Measurements from ENCODE around the gene CPAMD8.

The CPAMD8 gene

DNA sequence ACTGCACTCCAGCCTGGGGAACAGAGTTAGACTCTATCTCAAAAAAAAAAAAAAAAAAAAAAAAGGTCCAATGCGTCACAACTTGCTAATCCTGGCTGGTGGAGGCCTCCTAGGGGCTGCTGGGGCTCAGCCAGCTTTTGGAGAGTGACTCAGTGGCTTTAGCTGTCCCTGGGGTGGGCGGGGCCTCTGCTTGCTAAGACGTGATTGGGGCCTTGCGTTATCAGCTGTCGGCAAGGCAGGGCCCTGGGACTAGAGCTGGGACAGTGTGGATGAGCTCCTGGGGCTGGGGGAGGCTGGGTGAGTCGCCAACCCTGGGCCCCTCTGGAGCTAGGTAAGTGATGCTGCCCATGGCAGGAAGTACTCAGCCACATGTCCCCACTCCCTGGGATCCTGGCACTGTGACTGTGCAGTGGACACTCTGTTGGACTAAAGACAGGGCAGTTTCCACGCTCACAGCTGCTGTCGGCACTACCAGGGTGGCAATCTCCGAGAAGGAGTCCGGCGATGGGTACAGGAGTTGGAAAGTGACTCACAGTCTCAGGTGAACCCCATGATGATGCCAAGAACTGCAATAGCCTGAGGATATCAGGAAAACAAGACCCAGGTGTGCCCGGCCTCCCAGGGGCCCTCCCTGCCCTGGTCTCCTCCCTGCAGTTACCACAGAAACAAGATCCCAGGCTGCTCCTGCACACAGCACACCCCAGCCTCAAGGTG, 105.6 kb downstream of the CPAMD8 start:
- DNase-seq (ENCODE audit: low read depth) = peak; percentile 64

DNA sequence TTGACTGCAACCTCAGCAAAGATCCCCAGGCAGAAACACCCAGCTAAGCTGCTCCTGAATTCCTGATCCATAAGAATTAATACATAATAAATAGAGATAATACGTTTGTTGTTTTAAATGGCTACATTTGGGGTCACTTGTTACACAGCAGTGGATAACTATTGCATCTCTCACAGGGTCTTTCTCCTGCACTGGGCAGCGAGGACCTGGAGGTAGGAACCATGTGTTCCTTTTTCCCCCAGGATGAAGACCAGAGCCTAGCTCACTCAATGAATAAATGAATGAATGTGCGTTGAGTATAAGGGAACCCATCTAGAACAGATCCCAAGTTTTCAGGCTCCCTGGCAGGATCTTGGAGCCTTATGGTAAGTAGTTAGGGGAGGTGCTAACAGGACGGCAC, 107.1 kb downstream of the CPAMD8 start:
- no peak for DNase-seq (ENCODE audit: low read depth)

DNA sequence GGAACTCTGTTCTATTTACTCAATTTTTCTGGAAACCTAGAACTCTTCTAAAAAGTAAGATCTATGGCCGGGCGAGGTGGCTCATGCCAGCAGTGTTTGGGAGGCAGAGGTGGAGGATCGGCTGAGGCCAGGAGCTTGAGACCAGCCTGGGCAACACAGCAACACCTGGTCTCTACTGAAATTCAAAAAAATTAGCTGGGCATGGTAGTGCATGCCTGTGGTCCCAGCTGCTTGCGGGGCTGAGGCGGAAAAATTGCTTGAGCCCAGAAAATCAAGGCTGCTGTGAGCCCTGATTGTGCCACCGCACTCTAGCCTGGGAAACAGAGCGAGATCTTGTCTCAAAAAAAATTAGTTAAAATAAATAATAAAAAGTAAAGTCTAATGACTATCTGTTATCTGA, 109.2 kb downstream of the CPAMD8 start:
- DNase-seq (ENCODE audit: low read depth) = no peak

DNA sequence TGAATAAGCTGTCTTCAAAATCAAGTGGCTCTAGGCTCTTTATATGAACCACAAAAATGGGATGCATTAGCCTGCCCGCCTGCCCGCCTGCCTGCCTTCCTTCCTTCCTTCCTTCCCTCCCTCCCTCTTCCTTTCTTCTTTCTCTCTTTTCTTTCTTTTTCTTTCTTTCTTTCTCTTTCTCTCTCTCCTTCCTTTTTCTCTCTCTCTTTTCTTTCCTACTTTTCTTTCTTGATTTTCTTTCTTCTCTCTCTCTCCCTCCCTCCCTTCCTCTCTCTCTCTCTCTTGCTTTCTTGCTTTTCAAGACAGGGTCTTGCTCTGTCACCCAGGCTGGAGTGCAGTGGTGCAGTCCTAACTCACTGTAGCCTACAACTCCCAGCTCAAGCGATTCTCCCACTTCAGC, 110.9 kb downstream of the CPAMD8 start:
- no peak for DNase-seq (ENCODE audit: low read depth)

- no peak for DNase-seq (ENCODE audit: low read depth)
Measured at GRCh38 chr19:16915135-16915534, 111.5 kb downstream of the CPAMD8 start.

DNA sequence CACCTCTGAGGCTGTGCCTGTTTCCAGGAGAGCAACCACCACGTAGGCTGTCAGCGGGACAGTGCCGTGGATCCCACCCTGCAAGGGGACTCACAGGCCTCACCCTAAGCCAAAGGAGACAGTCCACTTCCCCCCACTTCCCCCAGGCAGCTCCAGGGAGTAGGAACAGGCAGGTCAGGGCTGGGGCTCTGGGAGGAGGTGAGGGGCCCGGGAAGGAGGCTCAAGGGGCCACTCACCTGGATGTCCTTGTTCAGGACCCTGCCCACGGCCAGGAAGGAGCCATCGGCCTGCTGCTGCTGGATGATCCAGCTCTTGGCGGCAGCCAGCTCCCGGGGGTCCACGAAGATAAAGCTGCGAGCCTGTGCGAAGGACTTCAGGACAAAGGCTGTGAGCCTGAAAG, 112.2 kb downstream of the CPAMD8 start:
- DNase-seq (ENCODE audit: low read depth) = no peak

DNA sequence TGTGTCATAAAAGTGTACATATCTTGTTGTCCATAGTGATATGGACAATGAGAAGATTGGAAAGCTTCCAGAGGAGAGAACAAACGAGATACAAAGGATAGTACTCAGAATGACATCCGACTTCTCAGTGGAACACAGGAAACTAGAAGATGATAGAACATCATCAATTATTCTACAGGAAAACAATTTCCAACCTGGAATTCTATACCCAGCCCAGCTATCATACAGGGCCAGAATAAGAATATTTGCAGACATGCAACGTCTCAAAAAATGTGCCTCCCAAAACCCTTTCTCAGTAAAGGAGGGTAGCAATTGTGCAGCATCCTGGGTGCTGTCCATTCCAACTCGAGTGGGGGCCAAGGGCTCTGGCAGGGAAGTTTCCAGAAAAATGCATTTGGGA, 113.8 kb downstream of the CPAMD8 start:
- DNase-seq (ENCODE audit: low read depth) = no peak

DNA sequence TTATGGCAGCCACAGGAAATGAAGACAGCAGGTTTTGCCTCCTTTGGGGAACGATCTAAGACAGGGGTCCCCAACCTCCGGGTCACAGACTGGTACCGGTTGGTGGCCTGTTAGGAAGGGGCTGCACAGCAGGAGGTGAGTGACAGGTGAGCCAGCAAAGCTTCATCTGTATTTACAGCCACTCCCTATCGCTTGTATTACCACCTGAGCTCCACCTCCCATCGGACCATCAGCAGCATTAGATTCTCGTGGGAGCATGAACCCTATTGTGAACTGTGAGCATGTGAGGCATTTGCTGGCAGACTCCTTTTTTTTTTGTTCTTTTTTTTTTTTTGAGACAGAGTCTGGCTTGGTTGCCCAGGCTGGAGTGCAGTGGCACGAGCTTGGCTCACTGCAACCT, 115.6 kb downstream of the CPAMD8 start:
- no peak for DNase-seq (ENCODE audit: low read depth)

DNA sequence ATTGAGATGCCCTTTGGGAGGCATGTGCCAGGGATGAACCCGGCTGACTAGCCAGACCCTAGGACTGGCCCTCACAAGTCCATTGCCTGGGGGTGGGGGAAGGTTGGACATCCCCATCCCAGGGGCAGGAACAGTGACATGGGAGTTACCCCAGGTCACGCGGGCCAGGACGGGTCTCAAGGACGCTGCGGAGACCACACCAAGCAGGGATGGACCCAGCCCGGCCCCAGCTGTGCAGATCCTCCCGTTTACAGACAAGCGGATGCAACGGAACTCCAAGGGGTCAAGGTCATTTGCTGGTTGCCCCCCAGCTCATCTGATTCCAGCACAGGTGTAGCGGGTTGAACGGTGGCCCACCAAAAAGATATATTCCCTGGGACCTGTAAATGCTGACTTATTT, 117.9 kb downstream of the CPAMD8 start:
- DNase-seq (ENCODE audit: low read depth) = no peak

- DNase-seq (ENCODE audit: low read depth) = no peak
Measured at GRCh38 chr19:16904599-16904998, 122.0 kb downstream of the CPAMD8 start.

- DNase-seq (ENCODE audit: low read depth) = no peak
Measured at GRCh38 chr19:16903347-16903746, 123.3 kb downstream of the CPAMD8 start.

DNA sequence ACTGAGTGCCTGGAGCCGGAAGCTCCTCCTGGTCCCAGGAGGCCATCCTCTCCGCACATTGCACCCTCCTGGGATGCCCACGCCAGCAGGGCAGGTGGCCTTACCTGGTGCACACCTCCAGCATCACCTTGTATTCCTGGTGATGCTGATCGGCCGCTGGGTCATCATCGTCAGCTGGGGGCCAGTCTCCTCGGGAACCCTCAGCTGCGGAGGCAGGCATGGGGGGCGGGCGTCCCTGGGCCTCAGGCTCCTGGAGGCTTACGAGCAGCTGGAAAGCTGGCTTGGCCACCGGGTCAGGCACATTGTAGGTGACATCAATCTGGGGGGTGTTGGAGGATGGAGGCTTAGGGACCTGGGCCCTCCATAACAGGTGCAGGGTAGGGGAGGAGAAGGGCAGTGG, 124.1 kb downstream of the CPAMD8 start:
- DNase-seq (ENCODE audit: low read depth) = no peak

DNA sequence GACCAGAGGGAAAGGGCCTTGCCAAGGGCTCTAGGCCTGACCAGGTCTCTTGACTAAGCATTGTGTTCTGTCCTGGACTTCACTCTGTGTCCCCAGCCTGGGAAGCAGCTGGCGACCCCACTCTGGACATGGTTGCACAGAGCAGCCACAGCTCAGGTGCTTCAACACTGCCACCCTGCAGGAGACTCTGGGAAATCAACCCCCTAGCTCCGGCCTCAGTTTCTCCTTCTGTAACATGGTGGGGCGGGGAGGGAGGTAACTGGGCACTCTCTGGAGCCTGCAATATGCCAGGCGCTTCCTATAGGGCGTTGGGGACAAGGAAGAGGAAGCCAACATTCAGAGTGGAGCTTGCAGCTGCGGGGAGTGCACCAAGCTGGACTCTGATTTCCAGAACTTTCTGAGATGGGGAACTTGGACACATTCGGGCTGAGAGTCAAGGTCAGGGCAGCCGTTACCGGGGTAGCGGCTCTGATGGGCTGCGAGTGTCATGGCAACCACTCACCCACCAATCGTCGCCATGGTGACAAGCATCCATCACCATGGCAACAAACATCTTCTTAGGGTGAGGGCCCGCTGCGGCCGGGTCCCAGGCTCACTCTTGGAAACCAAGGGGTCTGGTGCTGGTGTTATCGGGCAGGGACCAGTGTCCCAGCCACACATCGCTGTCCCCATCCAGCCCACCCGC, 125.0 kb downstream of the CPAMD8 start:
- DNase-seq (ENCODE audit: low read depth) = no peak

- no peak for DNase-seq (ENCODE audit: low read depth)
Measured at GRCh38 chr19:16899566-16900075, 127.0 kb downstream of the CPAMD8 start.

- DNase-seq (ENCODE audit: low read depth) = no peak
Measured at GRCh38 chr19:16898361-16899015, 128.1 kb downstream of the CPAMD8 start.

DNA sequence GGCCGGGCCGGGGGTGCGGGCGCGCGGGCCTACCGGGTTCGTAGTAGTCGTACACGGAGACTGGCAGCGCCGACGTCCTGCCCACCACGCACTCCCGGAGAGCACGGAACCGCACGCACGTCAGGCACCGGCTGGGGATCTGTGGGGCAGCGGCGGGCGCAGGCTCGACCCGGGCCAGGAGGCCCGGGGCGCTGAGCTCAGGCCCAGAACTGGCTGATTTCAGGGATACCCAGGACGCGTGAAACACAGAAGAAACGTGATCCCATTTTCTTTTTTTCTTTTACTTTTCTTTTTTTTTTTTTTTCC, 128.8 kb downstream of the CPAMD8 start:
- DNase-seq (ENCODE audit: low read depth) = no peak

DNA sequence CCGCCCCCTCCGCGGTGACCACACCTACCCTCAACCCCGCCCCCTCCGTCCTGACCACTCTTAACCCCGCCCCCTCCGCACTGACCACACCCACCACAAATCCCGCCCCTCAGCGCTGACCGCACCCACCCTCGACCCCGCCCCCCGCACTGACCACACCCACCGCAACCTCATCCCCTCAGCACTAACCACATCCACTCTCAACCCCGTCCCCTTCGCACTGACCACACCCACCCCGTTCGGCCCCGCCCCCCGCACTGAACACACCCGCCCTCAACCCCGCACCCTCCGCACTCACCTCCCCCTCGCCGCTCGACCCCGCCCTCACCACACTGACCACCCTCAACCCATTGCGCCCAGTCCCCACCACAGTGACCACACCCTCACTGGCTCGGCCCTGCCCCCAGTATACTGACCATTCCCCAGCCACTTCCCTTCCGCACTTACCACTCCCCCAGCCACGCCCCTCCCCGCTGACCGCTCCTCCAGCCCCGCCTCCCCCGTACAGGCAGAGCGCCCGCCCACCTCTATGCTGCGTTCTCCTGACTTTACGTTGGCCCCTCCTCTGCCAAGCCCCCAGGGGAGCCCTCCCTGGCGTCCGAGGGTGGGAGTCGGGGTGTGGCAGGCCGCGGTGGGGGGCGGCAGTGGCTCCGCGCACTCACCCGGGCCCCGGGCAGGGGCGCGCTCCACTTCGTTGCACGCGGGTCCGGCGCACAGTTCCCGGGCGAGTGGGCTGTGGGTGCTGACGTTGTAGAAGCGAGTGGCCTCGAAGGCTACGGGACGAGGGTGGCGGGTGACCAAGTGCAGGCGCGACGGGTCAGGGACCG, 129.4 kb downstream of the CPAMD8 start:
- DNase-seq (ENCODE audit: low read depth) = peak; percentile 2

- no peak for DNase-seq (ENCODE audit: low read depth)
Measured at GRCh38 chr19:16896146-16897028, 130.2 kb downstream of the CPAMD8 start.

GRCh38 chr19:16895467-16896145, 131.0 kb downstream of the CPAMD8 start:
- no peak for DNase-seq (ENCODE audit: low read depth)

GRCh38 chr19:16894080-16894479, 132.5 kb downstream of the CPAMD8 start:
- DNase-seq (ENCODE audit: low read depth) = no peak

- no peak for DNase-seq (ENCODE audit: low read depth)
Measured at GRCh38 chr19:16893686-16893989, 133.0 kb downstream of the CPAMD8 start.

Data from HS-5 (cell line).